Activated CD4-positive, alpha-beta T cell treated with anti-CD3 and anti-CD28 coated beads, Interleukin-2, amount 50 U/mL, for 24 hours (primary cell): ENCODE results near the gene LRRC28.

Experiments used
- DNase-seq, 2 donors: peaks; one replicate each; pipeline ENCODE4 v3.0.0-alpha.2; 2020; ENCODE audit warnings: low read depth in 1 of 2, low spot score in 1 of 2

Gene LRRC28

GRCh38 chr15:99341786-99342185 is 90.5 kb downstream of the LRRC28 start:
- DNase-seq = no peak

GRCh38 chr15:99343208-99343607 is 91.9 kb downstream of the LRRC28 start:
- DNase-seq = no peak

- DNase-seq = peak in 1 of 2 donors; percentile 16
Observed at GRCh38 chr15:99343881-99344551, 92.7 kb downstream of the LRRC28 start.

GRCh38 chr15:99344639-99345038 is 93.4 kb downstream of the LRRC28 start:
- DNase-seq = no peak

GRCh38 chr15:99345242-99345641 is 94.0 kb downstream of the LRRC28 start:
- no peak for DNase-seq

GRCh38 chr15:99345832-99346462 is 94.7 kb downstream of the LRRC28 start:
- DNase-seq = no peak

GRCh38 chr15:99347574-99347973 is 96.3 kb downstream of the LRRC28 start:
- DNase-seq = no peak

- DNase-seq = no peak
Observed at GRCh38 chr15:99348412-99348811, 97.1 kb downstream of the LRRC28 start.

GRCh38 chr15:99350408-99350807 is 99.1 kb downstream of the LRRC28 start:
- no peak for DNase-seq

GRCh38 chr15:99359769-99360168 is 108.5 kb downstream of the LRRC28 start:
- DNase-seq = no peak

GRCh38 chr15:99361545-99362185 is 110.4 kb downstream of the LRRC28 start:
- DNase-seq = no peak

GRCh38 chr15:99365242-99365641 is 114.0 kb downstream of the LRRC28 start:
- DNase-seq = no peak

- DNase-seq = no peak
Observed at GRCh38 chr15:99366013-99366412, 114.7 kb downstream of the LRRC28 start.

GRCh38 chr15:99368743-99369142 is 117.5 kb downstream of the LRRC28 start:
- no peak for DNase-seq

GRCh38 chr15:99369196-99369595 is 117.9 kb downstream of the LRRC28 start:
- DNase-seq = no peak

- no peak for DNase-seq
Observed at GRCh38 chr15:99371180-99372103, 120.2 kb downstream of the LRRC28 start.

GRCh38 chr15:99385005-99385669 is 133.9 kb downstream of the LRRC28 start:
- no peak for DNase-seq

GRCh38 chr15:99385865-99386264 is 134.6 kb downstream of the LRRC28 start:
- no peak for DNase-seq

- DNase-seq = no peak
Observed at GRCh38 chr15:99386391-99386790, 135.1 kb downstream of the LRRC28 start.

- DNase-seq = no peak
Observed at GRCh38 chr15:99387421-99388168, 136.3 kb downstream of the LRRC28 start.
